Dermis blood vessel endothelial cell (primary cell): Measurements from ENCODE around the gene LIPA. TPM values are rescaled to one million over a fixed set of nuclear protein-coding genes. Genes with fewer than 3 reads are reported as not detected.
"Not testable (repeated sequence)": the region's sequence is repeated elsewhere in the genome, so short reads cannot be mapped to it uniquely, and the experiment has no call there.

Source experiments
- DNase-seq: peaks from one replicate; pipeline ENCODE4 v3.0.0; 2010
- total RNA-seq: library from RNA; depleted of rRNA; stranded (reverse); fragments of >200 nt; gene quantifications from 2 replicates; pipeline ENCODE4 v1.2.3, GENCODE V29; 2014

LIPA gene
- total RNA-seq, 1 donor from 2014 or later, result 101 TPM

- DNase-seq, result peak; percentile 78
These were observed 44.3 kb downstream of the LIPA start, which contains the start of gene CH25H for GRCh38 chr10:89207181-89207800. TSS of gene CH25H (minus strand) at chr10:89207317. CDS start at chr10:89207292, 25 bp downstream.

GRCh38 chr10:89206402-89207180 is 45.0 kb downstream of the LIPA start:
- no peak for DNase-seq

- no peak for DNase-seq
These were observed 46.9 kb downstream of the LIPA start for GRCh38 chr10:89204621-89205185.

- no peak for DNase-seq
These were observed 48.3 kb downstream of the LIPA start for GRCh38 chr10:89203237-89203636.

- DNase-seq, result no peak
These were observed 49.5 kb downstream of the LIPA start for GRCh38 chr10:89202033-89202425.

DNA sequence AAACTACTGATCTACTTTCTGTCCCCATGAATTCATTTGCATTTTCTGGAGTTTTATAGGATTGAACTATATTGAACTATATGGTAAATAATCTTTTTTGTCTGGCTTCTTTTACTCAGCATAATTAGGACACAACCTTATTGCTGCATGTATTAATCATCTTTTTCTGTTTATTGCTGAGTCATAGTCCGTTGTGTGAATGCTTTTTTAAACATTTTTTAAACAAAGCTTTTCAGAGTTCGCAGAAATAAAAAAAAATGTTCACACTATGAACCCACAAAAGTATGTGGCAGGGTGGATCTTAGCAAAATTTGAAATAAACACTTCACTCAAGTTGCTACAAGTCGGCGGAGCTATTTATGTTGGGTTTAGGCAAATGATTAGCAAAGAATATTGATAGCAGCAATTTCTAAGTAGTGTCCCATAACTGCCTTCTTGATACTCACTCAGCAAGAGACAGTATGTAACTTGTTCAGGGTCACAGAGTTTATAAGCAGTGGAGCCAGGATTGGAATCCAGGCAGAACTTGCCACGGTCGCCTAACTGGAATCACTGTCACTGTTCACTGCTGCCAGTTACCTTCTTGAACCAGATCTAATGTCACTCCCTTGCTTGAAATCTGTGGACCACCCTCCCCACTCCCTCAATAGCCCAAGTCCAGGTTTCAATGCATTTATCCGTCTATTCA is 50.1 kb downstream of the LIPA start:
- DNase-seq, result no peak

DNA sequence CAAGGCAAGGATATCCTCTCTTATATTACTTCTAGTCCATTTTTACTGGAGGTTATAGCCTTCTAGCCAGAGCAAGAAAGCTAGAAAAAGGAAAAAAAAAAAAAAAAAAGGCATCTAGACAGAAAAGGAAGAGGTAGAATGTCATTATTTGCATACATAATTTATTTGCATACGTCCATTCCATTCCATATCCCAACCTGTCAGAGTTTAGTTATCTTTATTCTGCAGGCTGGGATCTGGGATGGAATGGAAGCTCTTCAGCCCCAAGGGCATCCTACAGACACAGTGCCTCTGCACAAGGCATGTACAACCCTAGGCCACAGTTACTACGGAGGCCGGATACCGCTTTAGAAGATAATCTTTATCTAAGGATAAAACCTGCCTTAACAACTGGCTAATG is 54.1 kb downstream of the LIPA start:
- DNase-seq, result no peak

DNA sequence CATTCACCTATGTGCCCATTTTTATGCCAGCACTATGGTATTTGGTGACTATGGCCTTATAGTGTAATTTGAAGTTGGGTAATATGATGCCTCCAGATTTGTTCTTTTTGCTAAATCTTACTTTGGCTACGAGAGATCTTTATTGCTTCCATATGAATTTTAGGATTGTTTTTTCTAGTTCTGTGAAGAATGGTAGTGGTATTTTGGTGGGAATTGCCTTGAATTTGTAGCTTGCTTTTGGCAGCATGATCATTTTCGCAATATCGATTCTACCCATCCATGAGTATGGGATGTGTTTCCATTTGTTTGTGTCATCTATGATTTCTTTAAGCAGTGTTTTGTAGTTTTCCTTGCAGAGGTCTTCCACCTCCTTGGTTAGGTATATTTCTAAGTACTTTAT is 60.3 kb downstream of the LIPA start:
- not testable (repeated sequence) for DNase-seq

DNA sequence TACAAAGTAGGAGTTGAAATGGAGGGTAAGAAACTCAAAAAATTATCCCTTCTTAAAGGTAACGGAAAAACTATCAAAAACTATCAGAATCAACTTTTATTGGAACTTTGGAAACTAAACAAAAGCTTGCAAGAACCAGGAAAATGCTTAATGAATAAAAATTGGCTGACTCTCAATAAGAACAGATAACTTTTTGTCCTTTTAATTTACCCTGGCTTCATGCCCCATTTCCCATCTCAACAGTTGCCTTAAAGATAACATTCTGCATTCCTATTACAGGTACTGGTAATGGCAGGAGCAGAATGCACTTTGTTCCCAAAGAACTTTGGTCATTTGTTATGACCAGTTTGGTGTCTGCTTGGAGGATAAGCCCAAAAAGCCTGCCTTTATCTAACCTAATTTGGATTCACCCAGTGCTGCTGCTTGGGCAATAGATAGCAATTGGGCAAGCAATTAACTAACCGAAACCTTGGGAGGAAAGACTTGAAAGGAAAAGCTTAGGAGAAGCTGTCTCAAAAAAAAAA is 62.3 kb downstream of the LIPA start:
- DNase-seq, result no peak

GRCh38 chr10:89185658-89186057 is 65.9 kb downstream of the LIPA start:
- no peak for DNase-seq

DNA sequence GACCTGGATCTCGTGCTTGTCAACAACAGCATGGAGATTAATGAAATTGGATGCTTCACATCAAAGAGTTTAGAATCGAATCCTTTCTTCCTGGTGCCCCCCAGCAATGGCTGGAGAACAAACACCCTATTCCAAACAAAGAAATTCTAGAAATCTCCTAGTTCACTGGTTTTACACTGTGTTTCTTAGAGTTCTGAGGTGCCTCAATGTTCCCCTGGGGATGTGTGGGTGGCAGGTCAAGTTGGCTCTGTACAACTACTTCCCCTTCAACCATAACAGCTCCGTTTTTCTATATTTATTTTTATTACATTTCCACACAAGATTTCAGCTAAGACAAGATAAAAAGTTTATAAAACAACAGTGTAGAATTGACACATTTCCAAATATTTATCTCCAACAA is 66.9 kb downstream of the LIPA start:
- DNase-seq, result no peak

DNA sequence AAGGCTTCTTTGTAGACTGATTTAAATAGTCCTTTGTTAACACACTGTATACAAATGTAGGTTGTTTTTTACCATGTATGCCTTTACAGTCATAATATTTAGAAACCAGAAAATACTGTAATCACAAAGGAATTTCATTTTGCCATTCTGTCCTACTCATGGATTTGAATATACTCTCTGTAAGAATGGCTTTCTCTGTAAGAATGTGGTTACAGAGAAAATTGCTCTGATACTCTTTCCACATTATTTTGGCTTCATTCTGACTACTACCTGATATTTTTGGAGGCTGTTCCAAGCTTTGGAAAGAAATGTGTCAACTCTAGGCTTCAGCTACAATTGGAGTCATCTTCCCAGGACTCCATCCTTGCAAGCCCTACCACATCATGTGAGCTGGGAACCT is 68.0 kb downstream of the LIPA start:
- no peak for DNase-seq

DNA sequence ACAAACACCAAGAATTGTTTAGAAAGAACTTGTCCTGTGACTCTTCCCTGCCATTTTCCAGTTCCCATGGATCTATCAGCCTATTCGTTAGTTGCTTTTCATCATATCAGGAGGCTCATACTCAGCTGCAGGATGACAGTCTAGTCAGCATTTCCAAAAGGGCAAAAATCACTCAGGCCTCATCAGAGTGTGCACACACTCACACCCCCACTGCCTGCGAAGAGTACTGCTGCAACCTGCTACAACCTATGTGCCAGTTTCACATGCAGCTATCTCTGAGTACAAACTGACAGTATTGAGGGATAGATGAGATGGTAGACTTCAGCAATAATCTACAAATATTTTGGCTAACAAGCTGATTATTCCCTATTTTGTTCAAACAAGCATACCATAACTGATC is 68.7 kb downstream of the LIPA start:
- no peak for DNase-seq

GRCh38 chr10:89175816-89176215 is 75.8 kb downstream of the LIPA start:
- DNase-seq, result no peak

GRCh38 chr10:89173075-89173474 is 78.5 kb downstream of the LIPA start:
- DNase-seq, result no peak

DNA sequence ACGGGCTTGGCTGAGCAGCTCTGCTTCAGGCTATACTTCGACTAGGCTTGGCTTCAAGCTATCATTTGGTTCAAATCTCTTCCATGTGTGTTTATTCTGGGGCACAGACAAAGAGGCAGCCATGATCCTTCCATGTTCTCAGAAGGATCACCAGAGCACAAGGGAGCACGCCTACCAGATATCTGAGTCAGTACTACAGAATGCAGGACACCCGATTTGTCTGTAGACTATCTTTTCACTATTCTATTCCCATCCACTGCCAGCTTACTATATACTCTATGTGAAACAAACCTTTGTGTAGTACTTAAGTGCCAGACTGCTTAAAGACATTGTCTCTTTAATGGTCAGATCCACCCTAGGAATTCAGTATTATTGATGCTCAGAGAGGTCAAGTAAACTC is 79.6 kb downstream of the LIPA start:
- DNase-seq, result no peak

GRCh38 chr10:89171263-89171872 is 80.2 kb downstream of the LIPA start:
- no peak for DNase-seq

DNA sequence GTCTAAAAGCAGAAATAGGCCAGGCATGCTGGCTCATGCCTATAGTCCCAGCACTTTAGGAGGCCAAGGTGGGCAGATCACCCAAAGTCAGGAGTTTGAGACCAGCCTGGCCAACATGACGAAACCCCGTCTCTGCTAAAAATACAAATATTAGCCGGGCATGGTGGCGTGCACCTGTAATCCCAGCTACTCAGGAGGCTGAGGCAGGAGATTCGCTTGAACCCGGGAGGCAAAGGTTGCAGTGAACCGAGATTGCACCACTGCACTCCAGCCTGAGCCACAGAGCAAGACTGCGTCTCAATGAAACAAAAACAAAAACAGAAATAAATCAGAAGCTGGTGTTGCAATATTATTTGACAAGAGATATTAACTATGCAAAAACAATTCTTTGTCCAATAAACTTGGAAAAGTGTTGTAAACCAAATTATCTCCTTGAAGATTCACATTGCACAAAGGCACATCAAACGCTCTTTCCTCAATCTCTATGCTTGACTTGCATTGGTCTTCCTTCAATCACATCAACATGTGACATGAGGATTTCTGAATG is 83.1 kb downstream of the LIPA start:
- not testable (repeated sequence) for DNase-seq

DNA sequence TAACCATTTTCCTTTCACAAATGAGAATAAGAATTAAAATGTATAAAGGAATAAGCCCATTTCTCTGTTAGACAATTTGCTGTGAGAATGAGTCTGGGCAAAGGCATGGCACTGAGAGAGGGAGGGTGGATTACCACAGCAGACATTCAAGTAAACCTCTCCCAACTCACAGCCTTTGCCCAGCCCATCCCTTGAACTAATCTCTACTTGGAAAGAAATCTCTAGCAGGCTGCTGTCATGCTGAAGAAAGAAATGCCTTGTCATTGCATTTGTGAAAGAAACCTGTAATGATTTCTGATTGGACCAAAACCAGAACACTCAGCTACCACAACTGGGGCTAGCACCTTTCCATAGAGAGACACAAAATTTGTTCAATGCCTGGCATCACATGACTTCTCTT is 83.7 kb downstream of the LIPA start:
- DNase-seq, result no peak

GRCh38 chr10:89165923-89166322 is 85.7 kb downstream of the LIPA start:
- no peak for DNase-seq

GRCh38 chr10:89164920-89165319 is 86.7 kb downstream of the LIPA start:
- DNase-seq, result no peak

GRCh38 chr10:89164080-89164479 is 87.5 kb downstream of the LIPA start:
- no peak for DNase-seq
